ENCODE results near the gene COL4A3.

Gene COL4A3

GRCh38 chr2:227348324-227348723 lies 183.9 kb downstream of the COL4A3 start:
- no peak for DNase-seq

DNA sequence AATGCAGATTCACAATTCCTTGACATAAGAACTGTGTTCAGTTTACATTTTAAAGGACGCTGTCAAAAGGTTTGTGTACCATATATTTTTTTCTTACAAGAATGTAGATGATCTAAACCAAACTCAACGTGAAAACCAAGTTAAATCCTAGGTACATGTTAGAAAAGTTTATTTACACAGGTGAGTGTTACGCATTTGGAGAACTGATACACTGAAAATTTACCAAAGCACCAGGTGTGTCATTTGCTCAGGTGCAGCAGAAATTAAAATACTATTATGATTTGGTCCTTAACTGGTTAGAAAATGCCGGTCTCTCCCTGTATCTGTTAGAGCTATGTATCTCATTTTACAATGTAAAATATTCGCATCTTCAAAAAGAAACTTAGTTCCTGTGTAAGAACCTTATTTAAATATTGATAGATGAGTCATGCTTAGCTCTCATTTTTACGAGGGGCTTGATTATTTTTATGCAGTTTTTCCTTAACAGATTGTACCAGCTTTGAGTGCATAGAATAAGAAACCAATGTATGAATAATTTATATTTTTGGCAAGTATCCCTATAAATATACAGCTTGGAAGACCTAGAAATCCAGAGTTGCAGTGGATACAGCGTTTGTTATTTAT lies 185.7 kb downstream of the COL4A3 start:
- no peak for DNase-seq

GRCh38 chr2:227351639-227352038 lies 187.2 kb downstream of the COL4A3 start:
- no peak for DNase-seq

GRCh38 chr2:227360351-227360750 lies 195.9 kb downstream of the COL4A3 start:
- DNase-seq: no peak

DNA sequence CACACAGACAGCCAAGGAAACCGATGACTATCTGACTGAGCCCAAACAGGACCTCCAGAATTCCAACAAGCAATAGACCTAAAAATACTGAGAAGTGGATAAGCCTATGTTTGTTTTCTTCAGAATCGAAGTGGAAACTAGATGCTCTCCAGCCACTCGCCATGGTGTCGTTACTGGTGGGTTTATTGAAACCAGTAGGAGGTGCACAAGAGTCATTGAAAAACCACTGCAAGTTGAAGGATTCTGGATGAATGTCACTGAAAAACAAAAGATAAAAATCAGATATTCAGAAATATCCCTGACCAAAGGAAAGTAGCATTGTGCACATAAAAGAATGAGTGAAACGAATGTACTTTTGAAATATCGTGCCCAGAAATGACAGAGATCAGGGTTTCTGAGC lies 199.3 kb downstream of the COL4A3 start:
- no peak for DNase-seq

Measured in activated gamma-delta T cell treated with Interleukin-2 at 50 U/mL for 16 hours (primary cell).